Body of pancreas (tissue), 4 donors: ENCODE data around the gene CHN1.

ENCODE experiments used
- POLR2A ChIP-seq, 3 donors: fragments of 450-650 bp; IDR thresholded peaks; one replicate each; pipeline ENCODE4 v1.6.1; 2016; ENCODE audit warnings: antibody characterized with exemption in 3 of 3, mild to moderate bottlenecking in 2 of 3
- TF ChIP-seq, protein P1 (sequence below), 7 experiments: fragments of 450-650 bp in 4 of 7; fragments of 200-600 bp in 3 of 7; sonication (generic) in 3 of 7; IDR thresholded peaks; one replicate each; pipeline ENCODE4 v1.5.1; 2016 to 2019; ENCODE audit warnings: antibody characterized with exemption in 7 of 7

DNA sequence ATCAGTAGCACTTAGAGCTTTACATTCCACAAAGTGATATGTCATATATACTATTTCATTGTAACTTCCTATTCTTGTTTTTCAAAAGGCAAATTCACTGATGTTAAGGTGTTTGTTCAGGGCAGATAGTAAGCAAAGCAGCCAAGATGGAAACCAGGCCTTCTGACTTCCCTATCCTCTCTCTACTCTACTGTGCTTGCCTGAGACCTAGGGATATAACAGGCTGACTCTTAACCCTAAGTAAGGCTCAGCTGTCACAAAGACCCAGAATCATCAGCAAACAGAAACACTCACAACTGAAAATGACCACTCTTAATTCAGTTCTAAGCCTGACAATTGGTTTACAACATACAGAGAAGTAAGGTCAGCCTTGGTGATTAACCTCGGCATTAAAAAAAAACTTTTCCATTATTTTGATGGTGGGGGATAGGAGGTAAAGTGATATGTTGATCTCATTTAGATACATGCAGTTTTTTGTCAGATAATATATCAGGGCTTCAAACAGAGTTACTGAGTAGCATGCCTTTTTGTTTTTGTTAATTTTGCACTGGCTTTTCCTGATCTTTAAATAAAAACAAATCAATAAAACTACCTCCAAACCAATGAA is 145.5 kb downstream of the CHN1 start:
- no peak for TF ChIP-seq POLR2A (IDR thresholded peaks at IDR 0.05)
- TF ChIP-seq, protein P1, sequence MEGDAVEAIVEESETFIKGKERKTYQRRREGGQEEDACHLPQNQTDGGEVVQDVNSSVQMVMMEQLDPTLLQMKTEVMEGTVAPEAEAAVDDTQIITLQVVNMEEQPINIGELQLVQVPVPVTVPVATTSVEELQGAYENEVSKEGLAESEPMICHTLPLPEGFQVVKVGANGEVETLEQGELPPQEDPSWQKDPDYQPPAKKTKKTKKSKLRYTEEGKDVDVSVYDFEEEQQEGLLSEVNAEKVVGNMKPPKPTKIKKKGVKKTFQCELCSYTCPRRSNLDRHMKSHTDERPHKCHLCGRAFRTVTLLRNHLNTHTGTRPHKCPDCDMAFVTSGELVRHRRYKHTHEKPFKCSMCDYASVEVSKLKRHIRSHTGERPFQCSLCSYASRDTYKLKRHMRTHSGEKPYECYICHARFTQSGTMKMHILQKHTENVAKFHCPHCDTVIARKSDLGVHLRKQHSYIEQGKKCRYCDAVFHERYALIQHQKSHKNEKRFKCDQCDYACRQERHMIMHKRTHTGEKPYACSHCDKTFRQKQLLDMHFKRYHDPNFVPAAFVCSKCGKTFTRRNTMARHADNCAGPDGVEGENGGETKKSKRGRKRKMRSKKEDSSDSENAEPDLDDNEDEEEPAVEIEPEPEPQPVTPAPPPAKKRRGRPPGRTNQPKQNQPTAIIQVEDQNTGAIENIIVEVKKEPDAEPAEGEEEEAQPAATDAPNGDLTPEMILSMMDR (IDR thresholded peaks at IDR 0.05) = no peak
